CD4-positive, alpha-beta memory T cell (primary cell): Measurements from ENCODE around the gene TRIM65. TPM values are rescaled to one million over a fixed set of nuclear protein-coding genes. Genes with fewer than 3 reads are reported as not detected.

Source experiments
- CTCF ChIA-PET: fragments of 350-600 bp; sonication (Branson Sonifier 250); formaldehyde crosslinking; loops from one replicate; lab custom pipeline; 2021; ENCODE audit warnings: inconsistent platforms; ENCODE audit not compliant: partially characterized antibody; lab: Charles Lee
- POLR2A ChIA-PET: fragments of 350-600 bp; sonication (Branson Sonifier 250); formaldehyde crosslinking; loops from one replicate; lab custom pipeline; 2021; ENCODE audit not compliant: partially characterized antibody; lab: Charles Lee
- DNase-seq, 5 donors: peaks; one replicate each; pipeline versions ENCODE4 v3.0.0 to v3.0.0-alpha.2; 2020 to 2022; ENCODE audit warnings: mixed read lengths in 1 of 5
- H3K27ac ChIP-seq: one replicate; pipeline ENCODE4 v1.7.0; 2013; ENCODE audit warnings: low read depth, low read length
- H3K27me3 ChIP-seq: 2 replicates; pipeline ENCODE4 v1.7.0; 2013; ENCODE audit warnings: mild to moderate bottlenecking, low read length, moderate library complexity; ENCODE audit not compliant: insufficient read depth
- H3K36me3 ChIP-seq: 2 replicates; pipeline ENCODE4 v1.7.0; 2013; ENCODE audit warnings: mild to moderate bottlenecking, low read length, moderate library complexity; ENCODE audit not compliant: insufficient read depth
- H3K4me1 ChIP-seq: 2 replicates; pipeline ENCODE4 v1.7.0; 2013; ENCODE audit warnings: mild to moderate bottlenecking, low read length, moderate library complexity; ENCODE audit not compliant: insufficient read depth
- H3K4me3 ChIP-seq, 2 donors: one replicate each; pipeline ENCODE4 v1.7.0; 2013; ENCODE audit warnings: low read length in 2 of 2, mild to moderate bottlenecking in 1 of 2
- H3K9me3 ChIP-seq, 2 donors: one replicate each; pipeline ENCODE4 v1.7.0; 2013; ENCODE audit warnings: low read length in 2 of 2, control low read depth in 1 of 2; ENCODE audit not compliant: control insufficient read depth in 1 of 2
- H3K27ac Mint-ChIP-seq, 7 donors: one replicate each; pipeline ENCODE4 v1.8.0; 2020 to 2021; ENCODE audit warnings: mixed read lengths in 7 of 7, mild to moderate bottlenecking in 6 of 7, inconsistent platforms in 3 of 7, moderate library complexity in 3 of 7
- H3K27me3 Mint-ChIP-seq, 2 donors: one replicate each; pipeline ENCODE4 v1.8.0; 2020 to 2021; ENCODE audit warnings: mixed read lengths in 2 of 2
- H3K36me3 Mint-ChIP-seq, 2 donors: one replicate each; pipeline ENCODE4 v1.8.0; 2020 to 2021; ENCODE audit warnings: mixed read lengths in 2 of 2, inconsistent platforms in 1 of 2, mild to moderate bottlenecking in 1 of 2
- H3K4me1 Mint-ChIP-seq, 4 donors: one replicate each; pipeline ENCODE4 v1.8.0; 2020 to 2021; ENCODE audit warnings: mixed read lengths in 4 of 4, mild to moderate bottlenecking in 1 of 4
- H3K4me3 Mint-ChIP-seq, 8 donors: one replicate each; pipeline ENCODE4 v1.8.0; 2020 to 2021; ENCODE audit warnings: mixed read lengths in 8 of 8, mild to moderate bottlenecking in 7 of 8, moderate library complexity in 6 of 8, inconsistent platforms in 3 of 8
- H3K9me3 Mint-ChIP-seq, 8 donors: one replicate each; pipeline ENCODE4 v1.8.0; 2020 to 2021; ENCODE audit warnings: mixed read lengths in 8 of 8, mild to moderate bottlenecking in 5 of 8, inconsistent platforms in 3 of 8, moderate library complexity in 1 of 8
- intact Hi-C: fragments of 100-400 bp; cut with micrococcal nuclease; formaldehyde crosslinking; loops from one replicate; pipeline ENCODE4 v1.15.1; 2023
- polyA plus RNA-seq, 2 donors: library from polyadenylated mRNA; unstranded; fragments of 300-500 nt; fragmentation: Illumina TruSeq; gene quantifications; one replicate each; pipeline ENCODE4 v1.2.3, GENCODE V29; 2021
- total RNA-seq, 2 experiments: library from RNA; stranded (reverse); gene quantifications; one replicate each; pipeline ENCODE4 v1.2.3, GENCODE V29; 2021

Gene TRIM65
- total and polyA plus RNA-seq, 4 experiments from 2014 or later: 17.7 to 36.9 (median 32.6) TPM

GRCh38 chr17:75937652-75938051, 40.9 kb upstream of the TRIM65 start:
- intact Hi-C loops: no loop called here

GRCh38 chr17:75933808-75934207, 37.1 kb upstream of the TRIM65 start:
- intact Hi-C loops: no loop called here
- no peaks in the 10 kb centered on the region for H3K4me1 Mint-ChIP-seq
- CTCF ChIA-PET: no interaction called here
- Histone ChIP-seq H3K27me3 (no peaks in the 10 kb centered on the region), H3K4me3 (no peak overlapping the region), H3K4me1 (no peaks in the 10 kb centered on the region), H3K27ac (no peak overlapping the region), H3K36me3 (no peaks in the 10 kb centered on the region), H3K9me3 (no peaks in the 10 kb centered on the region)
- no peaks in the 10 kb centered on the region for H3K27me3 Mint-ChIP-seq
- DNase-seq: no peak
- no peak overlapping the region for H3K27ac Mint-ChIP-seq
- no peaks in the 10 kb centered on the region for H3K36me3 Mint-ChIP-seq
- no peak overlapping the region for H3K4me3 Mint-ChIP-seq
- no peaks in the 10 kb centered on the region for H3K9me3 Mint-ChIP-seq
- POLR2A ChIA-PET: no interaction called here

More at GRCh38 chr17:75937652-75938051, 40.9 kb upstream of the TRIM65 start:
- Histone ChIP-seq H3K9me3 (no peaks in the 10 kb centered on the region), H3K4me3 (no peak overlapping the region), H3K27ac (no peak overlapping the region), H3K27me3 (no peaks in the 10 kb centered on the region), H3K4me1 (peaks cover 10% of the 10 kb centered on the region), H3K36me3 (no peaks in the 10 kb centered on the region)
- H3K4me3 Mint-ChIP-seq: peak overlapping the region in 1 of 8 donors; percentile 20
- H3K36me3 Mint-ChIP-seq: no peaks in the 10 kb centered on the region
- POLR2A ChIA-PET: no interaction called here
- H3K27me3 Mint-ChIP-seq: no peaks in the 10 kb centered on the region
- peaks cover 7 to 14% (median 10%) of the 10 kb centered on the region in 4 donors for H3K4me1 Mint-ChIP-seq
- DNase-seq: no peak
- H3K27ac Mint-ChIP-seq: peak overlapping the region in 1 of 7 donors; percentile 30
- H3K9me3 Mint-ChIP-seq: no peaks in the 10 kb centered on the region
- CTCF ChIA-PET: no interaction called here

GRCh38 chr17:75932852-75933251, 36.1 kb upstream of the TRIM65 start:
- POLR2A ChIA-PET: interaction anchor here (0.6 kb wide), 1 partner anchor 58 kb away, joined by 3 read pairs; no protein-coding TSS in a partner anchor
- no peaks in the 10 kb centered on the region for H3K9me3 Mint-ChIP-seq
- Histone ChIP-seq H3K27ac (no peak overlapping the region), H3K4me1 (no peaks in the 10 kb centered on the region), H3K36me3 (no peaks in the 10 kb centered on the region), H3K9me3 (no peaks in the 10 kb centered on the region), H3K4me3 (no peak overlapping the region), H3K27me3 (no peaks in the 10 kb centered on the region)
- peaks cover 0 to 3% (median 0%) of the 10 kb centered on the region in 4 donors for H3K4me1 Mint-ChIP-seq
- H3K36me3 Mint-ChIP-seq: no peaks in the 10 kb centered on the region
- DNase-seq: no peak
- no peak overlapping the region for H3K4me3 Mint-ChIP-seq
- H3K27me3 Mint-ChIP-seq: no peaks in the 10 kb centered on the region
- CTCF ChIA-PET: interaction anchor here (1.2 kb wide), 2 partner anchors 11 to 347 kb away, joined by 3 read pairs; no protein-coding TSS in a partner anchor
- intact Hi-C loops: no loop called here
- no peak overlapping the region for H3K27ac Mint-ChIP-seq

- peaks cover 0 to 5% (median 0%) of the 10 kb centered on the region in 4 donors for H3K4me1 Mint-ChIP-seq
- no peak for DNase-seq
- Histone ChIP-seq H3K27me3 (no peaks in the 10 kb centered on the region), H3K4me1 (no peaks in the 10 kb centered on the region), H3K9me3 (no peaks in the 10 kb centered on the region), H3K27ac (no peak overlapping the region), H3K36me3 (no peaks in the 10 kb centered on the region), H3K4me3 (no peak overlapping the region)
- ChIA-PET POLR2A (no interaction called here), CTCF (no interaction called here)
- no peaks in the 10 kb centered on the region for H3K9me3 Mint-ChIP-seq
- no peak overlapping the region for H3K4me3 Mint-ChIP-seq
- H3K27ac Mint-ChIP-seq: no peak overlapping the region
- intact Hi-C loops: no loop called here
- no peaks in the 10 kb centered on the region for H3K36me3 Mint-ChIP-seq
- H3K27me3 Mint-ChIP-seq: no peaks in the 10 kb centered on the region
These were observed 34.3 kb upstream of the TRIM65 start for GRCh38 chr17:75931062-75931461.

GRCh38 chr17:75927286-75927922, 30.7 kb upstream of the TRIM65 start:
- H3K36me3 Mint-ChIP-seq: peaks cover 0 to 2% of the 10 kb centered on the region in 2 donors

GRCh38 chr17:75926456-75926855, 29.7 kb upstream of the TRIM65 start:
- H3K36me3 Mint-ChIP-seq: peaks cover 0 to 3% of the 10 kb centered on the region in 2 donors
- intact Hi-C loops: no loop called here
- no peaks in the 10 kb centered on the region for H3K9me3 Mint-ChIP-seq
- H3K4me3 Mint-ChIP-seq: no peak overlapping the region
- ChIA-PET CTCF (interaction anchor here (0.8 to 1.6 kb wide), 3 partner anchors 21 to 88 kb away, joined by 3 to 5 read pairs (median 4); no protein-coding TSS in a partner anchor), POLR2A (no interaction called here)
- Histone ChIP-seq H3K27me3 (no peaks in the 10 kb centered on the region), H3K36me3 (no peaks in the 10 kb centered on the region), H3K9me3 (no peaks in the 10 kb centered on the region), H3K4me3 (no peak overlapping the region), H3K27ac (no peak overlapping the region), H3K4me1 (no peaks in the 10 kb centered on the region)
- H3K27ac Mint-ChIP-seq: no peak overlapping the region
- H3K4me1 Mint-ChIP-seq: peaks cover 0 to 5% (median 0%) of the 10 kb centered on the region in 4 donors
- DNase-seq: no peak
- H3K27me3 Mint-ChIP-seq: no peaks in the 10 kb centered on the region

More at GRCh38 chr17:75927286-75927922, 30.7 kb upstream of the TRIM65 start:
- Mint-ChIP-seq H3K27ac (no peak overlapping the region), H3K27me3 (no peaks in the 10 kb centered on the region), H3K4me3 (no peak overlapping the region), H3K9me3 (no peaks in the 10 kb centered on the region), H3K4me1 (peaks cover 0 to 5% (median 0%) of the 10 kb centered on the region in 4 donors)
- no peaks in the 10 kb centered on the region for H3K4me1 ChIP-seq
- H3K36me3 ChIP-seq: no peaks in the 10 kb centered on the region
- H3K27me3 ChIP-seq: no peaks in the 10 kb centered on the region
- ChIA-PET POLR2A (interaction anchor here (1.0 kb wide), 1 partner anchor 22 kb away, joined by 5 read pairs; the partner anchor contains the start of gene MRPL38), CTCF (interaction anchor here (0.8 to 1.2 kb wide), 4 partner anchors 22 to 87 kb away, joined by 3 to 4 read pairs (median 4); partner anchors contain the start of gene MRPL38)
- H3K9me3 ChIP-seq: no peaks in the 10 kb centered on the region
- H3K4me3 ChIP-seq: no peak overlapping the region
- intact Hi-C loops: no loop called here
- H3K27ac ChIP-seq: no peak overlapping the region
- DNase-seq: no peak

- H3K27ac ChIP-seq: no peak overlapping the region
- DNase-seq: no peak
- no peaks in the 10 kb centered on the region for H3K36me3 ChIP-seq
- no peak overlapping the region for H3K4me3 ChIP-seq
- no peaks in the 10 kb centered on the region for H3K9me3 Mint-ChIP-seq
- H3K4me3 Mint-ChIP-seq: no peak overlapping the region
- ChIA-PET POLR2A (no interaction called here), CTCF (interaction anchor here (1.6 kb wide), 1 partner anchor 21 kb away, joined by 5 read pairs; no protein-coding TSS in a partner anchor)
- no peaks in the 10 kb centered on the region for H3K9me3 ChIP-seq
- peaks cover 0 to 5% (median 0%) of the 10 kb centered on the region in 4 donors for H3K4me1 Mint-ChIP-seq
- intact Hi-C loops: no loop called here
- H3K4me1 ChIP-seq: no peaks in the 10 kb centered on the region
- no peaks in the 10 kb centered on the region for H3K27me3 Mint-ChIP-seq
- H3K36me3 Mint-ChIP-seq: peaks cover 0 to 3% of the 10 kb centered on the region in 2 donors
- no peak overlapping the region for H3K27ac Mint-ChIP-seq
- H3K27me3 ChIP-seq: no peaks in the 10 kb centered on the region
These were observed 29.2 kb upstream of the TRIM65 start for GRCh38 chr17:75925912-75926311.
